ENCODE measurements around the gene PDE3B. TPM values are rescaled to one million over a fixed set of nuclear protein-coding genes. Genes with fewer than 3 reads are reported as not detected.
"Not testable (repeated sequence)": the region's sequence is repeated elsewhere in the genome, so short reads cannot be mapped to it uniquely, and the experiment has no call there.

PDE3B gene
- total and polyA plus RNA-seq, 2 experiments from 2014 or later, result 6.4 to 16.9 TPM

DNA sequence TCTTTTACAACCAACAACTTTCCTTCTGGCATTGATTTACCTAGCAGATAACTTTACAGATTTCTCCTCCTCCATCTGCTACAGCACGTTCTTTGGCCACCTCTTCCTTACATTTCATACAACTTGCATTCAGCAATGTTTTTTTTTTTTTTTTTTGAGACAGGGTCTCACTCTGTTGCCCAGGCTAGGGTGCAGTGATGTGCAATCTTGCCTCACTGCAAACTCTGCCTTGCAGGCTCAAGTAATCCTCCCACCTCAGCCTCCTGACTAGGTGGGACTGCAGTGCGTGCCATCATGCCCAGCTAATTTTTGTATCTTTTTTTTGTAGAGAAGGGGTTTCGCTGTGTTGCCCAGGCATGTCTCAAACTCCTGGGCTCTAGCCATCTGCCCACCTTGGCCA, 6.5 kb downstream of the PDE3B start:
- H3K27me3 ChIP-seq, result no peaks in the 10 kb centered on the region
- peaks cover 11% of the 10 kb centered on the region for H3K4me1 ChIP-seq (ENCODE audit: low read depth)
- no peaks in the 10 kb centered on the region for H3K36me3 ChIP-seq
- H3K27ac ChIP-seq, result no peak overlapping the region
- TF ChIP-seq, protein P1, sequence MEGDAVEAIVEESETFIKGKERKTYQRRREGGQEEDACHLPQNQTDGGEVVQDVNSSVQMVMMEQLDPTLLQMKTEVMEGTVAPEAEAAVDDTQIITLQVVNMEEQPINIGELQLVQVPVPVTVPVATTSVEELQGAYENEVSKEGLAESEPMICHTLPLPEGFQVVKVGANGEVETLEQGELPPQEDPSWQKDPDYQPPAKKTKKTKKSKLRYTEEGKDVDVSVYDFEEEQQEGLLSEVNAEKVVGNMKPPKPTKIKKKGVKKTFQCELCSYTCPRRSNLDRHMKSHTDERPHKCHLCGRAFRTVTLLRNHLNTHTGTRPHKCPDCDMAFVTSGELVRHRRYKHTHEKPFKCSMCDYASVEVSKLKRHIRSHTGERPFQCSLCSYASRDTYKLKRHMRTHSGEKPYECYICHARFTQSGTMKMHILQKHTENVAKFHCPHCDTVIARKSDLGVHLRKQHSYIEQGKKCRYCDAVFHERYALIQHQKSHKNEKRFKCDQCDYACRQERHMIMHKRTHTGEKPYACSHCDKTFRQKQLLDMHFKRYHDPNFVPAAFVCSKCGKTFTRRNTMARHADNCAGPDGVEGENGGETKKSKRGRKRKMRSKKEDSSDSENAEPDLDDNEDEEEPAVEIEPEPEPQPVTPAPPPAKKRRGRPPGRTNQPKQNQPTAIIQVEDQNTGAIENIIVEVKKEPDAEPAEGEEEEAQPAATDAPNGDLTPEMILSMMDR (IDR thresholded peaks at IDR 0.05; ENCODE audit: low read depth, low read length), result no peak
- H3K4me3 ChIP-seq, result no peak overlapping the region
- DNase-seq (ENCODE audit: low read depth in 1 of 2, low spot score in 1 of 2), result no peak
- H3K9me3 ChIP-seq (ENCODE audit: low read depth), result no peaks in the 10 kb centered on the region

DNA sequence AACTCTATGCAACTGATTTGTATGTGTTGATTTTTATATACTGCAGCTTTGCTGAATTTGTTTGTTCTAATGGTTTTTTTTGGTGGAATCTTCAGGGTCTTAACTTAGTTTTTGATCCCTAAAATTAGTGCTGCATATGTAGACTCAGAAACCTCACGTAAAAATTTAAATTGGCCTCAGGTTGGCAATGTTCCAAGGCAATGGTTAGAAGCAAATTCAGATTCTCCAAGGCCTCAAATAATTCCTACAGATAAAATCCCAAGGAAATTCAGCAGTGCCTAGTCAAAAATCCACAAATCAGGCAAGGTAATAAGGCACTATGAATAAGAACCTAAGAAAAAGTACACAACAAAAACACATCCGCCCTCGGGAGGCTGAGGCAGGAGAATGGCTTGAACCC, 9.5 kb downstream of the PDE3B start:
- Histone ChIP-seq H3K4me3 (no peak overlapping the region), H3K4me1 (ENCODE audit: low read depth) (peaks cover 13% of the 10 kb centered on the region), H3K9me3 (ENCODE audit: low read depth) (no peaks in the 10 kb centered on the region), H3K27ac (no peak overlapping the region), H3K27me3 (no peaks in the 10 kb centered on the region), H3K36me3 (no peaks in the 10 kb centered on the region)
- DNase-seq (ENCODE audit: low read depth in 1 of 2, low spot score in 1 of 2), result no peak
- TF ChIP-seq, protein P1 (IDR thresholded peaks at IDR 0.05; ENCODE audit: low read depth, low read length), result no peak

DNA sequence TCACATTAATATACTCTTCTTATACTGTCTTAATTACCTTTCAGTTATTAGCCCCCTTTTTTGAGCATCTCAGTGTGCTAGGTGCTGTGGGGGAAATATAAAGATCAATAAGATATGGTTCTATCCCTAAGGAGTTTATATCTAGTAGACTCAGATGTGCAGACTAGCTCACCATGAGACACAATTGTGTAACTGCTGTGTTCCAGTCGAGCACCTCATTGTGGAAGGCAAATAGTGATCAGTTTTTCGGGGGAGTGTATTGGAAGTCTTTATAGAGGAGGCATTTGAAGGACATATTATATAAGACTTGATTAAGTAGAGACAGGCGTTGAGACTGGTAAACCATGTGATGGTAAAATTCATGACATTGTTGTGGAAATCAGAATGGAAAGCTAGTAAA, 11.8 kb downstream of the PDE3B start:
- H3K4me3 ChIP-seq, result no peak overlapping the region
- no peaks in the 10 kb centered on the region for H3K9me3 ChIP-seq (ENCODE audit: low read depth)
- peaks cover 13% of the 10 kb centered on the region for H3K4me1 ChIP-seq (ENCODE audit: low read depth)
- H3K36me3 ChIP-seq, result no peaks in the 10 kb centered on the region
- no peak overlapping the region for H3K27ac ChIP-seq
- TF ChIP-seq, protein P1 (IDR thresholded peaks at IDR 0.05; ENCODE audit: low read depth, low read length), result no peak
- no peaks in the 10 kb centered on the region for H3K27me3 ChIP-seq
- no peak for DNase-seq (ENCODE audit: low read depth in 1 of 2, low spot score in 1 of 2)

DNA sequence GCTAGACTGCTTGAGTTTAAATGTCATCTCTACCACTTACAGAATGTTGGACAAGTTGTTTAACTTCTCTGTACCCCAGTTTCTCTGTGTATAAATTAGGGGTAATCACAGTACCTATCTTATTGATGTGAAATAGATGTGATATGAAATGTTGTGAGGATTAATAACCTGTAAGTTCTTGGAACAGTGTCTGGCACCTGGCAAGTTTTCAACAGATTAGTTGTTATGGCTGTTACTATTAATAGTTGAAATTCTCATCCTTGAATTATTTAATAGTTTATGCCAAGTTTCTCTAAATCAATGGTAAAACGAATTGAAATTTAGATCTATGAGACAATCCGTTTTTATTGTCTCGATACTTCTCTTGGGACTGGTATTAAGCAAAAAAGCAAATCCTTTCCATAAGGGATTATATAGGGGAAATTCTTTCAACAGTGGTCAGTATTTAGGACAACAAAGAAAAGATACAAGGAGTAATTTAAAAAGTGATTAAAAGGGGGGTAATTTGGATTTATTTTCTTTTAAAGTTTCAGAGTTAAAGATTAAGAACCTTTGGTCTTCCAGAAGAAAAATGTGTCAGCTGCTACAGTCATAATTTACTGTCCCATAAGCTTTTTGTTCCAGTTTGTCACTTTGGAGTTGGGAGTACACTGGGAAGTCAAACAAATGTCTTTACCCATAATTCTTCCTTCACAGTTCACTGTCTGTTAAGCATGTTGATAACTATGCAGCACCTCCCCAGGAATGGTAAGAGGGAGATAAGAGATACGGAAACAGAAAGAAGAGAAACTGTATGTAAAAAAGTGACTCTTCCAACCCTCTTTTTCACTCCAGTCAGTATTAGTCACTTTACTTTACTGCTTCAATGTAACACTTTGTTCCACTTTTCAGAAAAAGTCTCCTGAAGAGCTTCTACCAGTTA, 13.2 kb downstream of the PDE3B start:
- TF ChIP-seq, protein P1 (IDR thresholded peaks at IDR 0.05; ENCODE audit: low read depth, low read length), result no peak
- H3K36me3 ChIP-seq, result no peaks in the 10 kb centered on the region

DNA sequence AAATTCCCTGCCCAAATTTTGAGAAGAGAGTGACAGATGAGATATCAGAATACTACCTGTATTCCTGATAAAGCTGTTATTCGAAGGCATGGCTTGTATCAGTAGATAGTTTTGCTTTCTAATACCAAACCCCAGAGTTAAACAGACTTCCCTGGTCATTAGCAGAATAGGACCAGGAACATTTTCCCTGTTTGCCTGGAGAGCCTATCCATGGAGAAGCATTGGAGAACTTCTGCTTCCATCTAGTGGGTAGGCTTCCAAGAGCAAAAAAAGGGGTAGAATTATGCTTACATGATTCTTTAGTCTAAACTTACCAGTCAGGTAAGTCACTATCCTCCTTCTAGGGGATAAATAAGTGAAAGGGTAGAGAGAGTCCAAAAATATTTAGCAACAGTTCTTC, 14.2 kb downstream of the PDE3B start:
- no peak overlapping the region for H3K4me3 ChIP-seq
- no peaks in the 10 kb centered on the region for H3K27me3 ChIP-seq
- TF ChIP-seq, protein P1 (IDR thresholded peaks at IDR 0.05; ENCODE audit: low read depth, low read length), result no peak
- no peaks in the 10 kb centered on the region for H3K9me3 ChIP-seq (ENCODE audit: low read depth)
- peaks cover 13% of the 10 kb centered on the region for H3K4me1 ChIP-seq (ENCODE audit: low read depth)
- no peaks in the 10 kb centered on the region for H3K36me3 ChIP-seq
- DNase-seq (ENCODE audit: low read depth in 1 of 2, low spot score in 1 of 2), result no peak
- H3K27ac ChIP-seq, result peak overlapping the region; percentile 40

More for the DNA sequence above, 13.2 kb downstream of the PDE3B start:
- no peaks in the 10 kb centered on the region for H3K9me3 ChIP-seq (ENCODE audit: low read depth)
- H3K27me3 ChIP-seq, result no peaks in the 10 kb centered on the region
- no peak overlapping the region for H3K4me3 ChIP-seq
- peak overlapping the region; percentile 40 for H3K27ac ChIP-seq
- DNase-seq (ENCODE audit: low read depth in 1 of 2, low spot score in 1 of 2), result peak in 1 of 2 donors; percentile 20
- peaks cover 13% of the 10 kb centered on the region for H3K4me1 ChIP-seq (ENCODE audit: low read depth)

DNA sequence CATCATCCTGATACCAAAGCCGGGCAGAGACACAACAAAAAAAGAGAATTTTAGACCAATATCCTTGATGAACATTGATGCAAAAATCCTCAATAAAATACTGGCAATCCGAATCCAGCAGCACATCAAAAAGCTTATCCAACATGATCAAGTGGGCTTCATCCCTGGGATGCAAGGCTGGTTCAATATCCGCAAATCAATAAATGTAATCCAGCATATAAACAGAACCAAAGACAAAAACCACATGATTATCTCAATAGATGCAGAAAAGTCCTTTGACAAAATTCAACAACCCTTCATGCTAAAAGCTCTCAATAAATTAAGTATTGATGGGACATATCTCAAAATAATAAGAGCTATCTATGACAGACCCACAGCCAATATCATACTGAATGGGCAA, 21.3 kb downstream of the PDE3B start:
- not testable (repeated sequence) for H3K27me3 ChIP-seq; H3K36me3 ChIP-seq; DNase-seq (ENCODE audit: low read depth in 1 of 2, low spot score in 1 of 2); H3K4me1 ChIP-seq (ENCODE audit: low read depth); H3K9me3 ChIP-seq (ENCODE audit: low read depth); H3K27ac ChIP-seq; H3K4me3 ChIP-seq

DNA sequence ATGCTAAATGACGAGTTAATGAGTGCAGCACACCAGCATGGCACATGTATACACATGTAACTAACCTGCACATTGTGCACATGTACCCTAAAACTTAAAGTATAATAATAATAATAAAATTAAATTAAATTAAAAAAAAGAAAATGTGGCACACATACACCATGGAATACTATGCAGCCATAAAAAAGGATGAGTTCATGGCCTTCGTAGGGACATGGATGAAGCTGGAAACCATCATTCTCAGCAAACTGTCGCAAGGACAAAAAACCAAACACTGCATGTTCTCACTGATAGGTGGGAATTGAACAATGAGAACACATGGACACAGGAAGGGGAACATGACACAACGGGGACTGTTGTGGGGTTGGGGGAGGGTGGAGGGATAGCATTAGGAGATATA, 23.7 kb downstream of the PDE3B start:
- H3K27ac ChIP-seq; H3K4me1 ChIP-seq (ENCODE audit: low read depth); DNase-seq (ENCODE audit: low read depth in 1 of 2, low spot score in 1 of 2); H3K27me3 ChIP-seq; H3K9me3 ChIP-seq (ENCODE audit: low read depth); H3K36me3 ChIP-seq; H3K4me3 ChIP-seq: not testable (repeated sequence)
